ENCODE results near the gene WLS.
"Not testable (repeated sequence)": the region's sequence is repeated elsewhere in the genome, so short reads cannot be mapped to it uniquely, and the experiment has no call there.

WLS gene

GRCh38 chr1:68269637-68270430 lies 37.5 kb upstream of the WLS start:
- Histone ChIP-seq H3K79me2 (ENCODE audit: insufficient read depth, low read depth) (no peaks in the 10 kb centered on the region), H4K20me1 (ENCODE audit: insufficient read depth) (no peaks in the 10 kb centered on the region), H3K4me2 (no peak overlapping the region), H3K4me3 (IDR thresholded peaks at IDR 0.05; ENCODE audit: insufficient read depth, low read depth, low read length) (no peak overlapping the region), H3K36me3 (ENCODE audit: insufficient read depth) (no peaks in the 10 kb centered on the region), H3K9ac (no peak overlapping the region), H3K4me1 (ENCODE audit: low read depth, poor library complexity, severe bottlenecking) (no peaks in the 10 kb centered on the region), H2AFZ (ENCODE audit: low read depth) (no peak overlapping the region), H3K27ac (no peak overlapping the region), H3K27me3 (ENCODE audit: insufficient read depth, low read depth) (no peaks in the 10 kb centered on the region)
- TF ChIP-seq CTCF (conservative IDR thresholded peaks at IDR 0.05; ENCODE audit: low read depth, low read length), result no peak

DNA sequence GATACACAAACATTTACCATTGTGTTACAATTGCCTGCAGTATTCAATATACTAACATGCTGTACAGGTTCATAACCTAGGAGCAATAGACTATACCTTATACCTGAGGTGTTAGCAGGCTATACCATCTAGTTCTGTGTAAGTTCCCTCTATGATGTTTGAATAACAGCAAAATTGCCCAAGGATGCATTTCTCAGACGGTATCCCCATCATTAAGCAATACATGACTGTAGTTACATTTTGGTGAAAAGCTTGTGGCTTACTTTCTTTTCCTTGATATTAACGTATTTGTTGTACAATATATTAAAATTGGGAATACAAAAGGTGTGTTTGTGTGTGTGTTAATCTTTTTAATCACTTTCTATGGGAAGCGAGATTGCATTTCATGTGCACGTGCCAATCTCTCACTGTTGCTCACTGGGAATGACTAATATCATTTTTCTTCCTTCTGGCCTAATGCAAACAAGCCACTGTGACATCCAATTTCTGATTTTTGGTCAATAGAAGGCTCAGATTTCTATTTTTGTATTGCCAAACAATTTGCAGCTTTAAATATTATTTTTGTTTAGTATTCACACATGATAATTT lies 36.7 kb upstream of the WLS start:
- no peak overlapping the region for H3K27ac ChIP-seq
- TF ChIP-seq CTCF (conservative IDR thresholded peaks at IDR 0.05; ENCODE audit: low read depth, low read length), result no peak
- H3K4me2 ChIP-seq, result no peak overlapping the region

DNA sequence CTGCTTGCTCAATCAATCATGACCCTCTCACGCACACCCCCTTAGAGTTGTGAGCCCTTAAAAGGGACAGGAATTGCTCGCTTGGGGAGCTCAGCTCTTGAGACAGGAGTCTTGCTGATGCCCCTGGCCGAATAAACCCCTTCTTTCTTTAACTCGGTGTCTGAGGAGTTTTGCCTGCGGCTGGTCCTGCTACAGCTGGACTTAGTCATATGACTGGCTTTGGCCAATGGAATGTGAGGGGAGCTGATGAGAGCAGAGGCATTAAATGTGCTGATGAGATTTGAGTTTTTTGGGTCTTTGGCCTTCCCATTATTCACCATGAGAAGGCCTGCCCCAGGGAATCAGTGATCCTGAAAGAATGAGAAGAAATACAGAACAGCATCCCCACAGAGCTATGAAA lies 24.5 kb upstream of the WLS start:
- H4K20me1 ChIP-seq (ENCODE audit: insufficient read depth); H3K27ac ChIP-seq; H3K79me2 ChIP-seq (ENCODE audit: insufficient read depth, low read depth); H3K27me3 ChIP-seq (ENCODE audit: insufficient read depth, low read depth); H3K4me2 ChIP-seq; H3K4me3 ChIP-seq (IDR thresholded peaks at IDR 0.05; ENCODE audit: insufficient read depth, low read depth, low read length); H3K9ac ChIP-seq; H2AFZ ChIP-seq (ENCODE audit: low read depth); H3K36me3 ChIP-seq (ENCODE audit: insufficient read depth): not testable (repeated sequence)
- H3K4me1 ChIP-seq (ENCODE audit: low read depth, poor library complexity, severe bottlenecking), result peaks cover 10% of the 10 kb centered on the region

More for the DNA sequence above, 36.7 kb upstream of the WLS start:
- Histone ChIP-seq H3K9ac (no peak overlapping the region), H3K27me3 (ENCODE audit: insufficient read depth, low read depth) (no peaks in the 10 kb centered on the region), H3K4me3 (IDR thresholded peaks at IDR 0.05; ENCODE audit: insufficient read depth, low read depth, low read length) (no peak overlapping the region), H3K79me2 (ENCODE audit: insufficient read depth, low read depth) (no peaks in the 10 kb centered on the region), H4K20me1 (ENCODE audit: insufficient read depth) (no peaks in the 10 kb centered on the region), H2AFZ (ENCODE audit: low read depth) (no peak overlapping the region), H3K4me1 (ENCODE audit: low read depth, poor library complexity, severe bottlenecking) (no peaks in the 10 kb centered on the region), H3K36me3 (ENCODE audit: insufficient read depth) (no peaks in the 10 kb centered on the region)

GRCh38 chr1:68255301-68255700 lies 23.0 kb upstream of the WLS start:
- no peaks in the 10 kb centered on the region for H4K20me1 ChIP-seq (ENCODE audit: insufficient read depth)
- no peak overlapping the region for H3K27ac ChIP-seq
- H3K27me3 ChIP-seq (ENCODE audit: insufficient read depth, low read depth), result no peaks in the 10 kb centered on the region
- TF ChIP-seq CTCF (conservative IDR thresholded peaks at IDR 0.05; ENCODE audit: low read depth, low read length), result no peak
- no peak overlapping the region for H2AFZ ChIP-seq (ENCODE audit: low read depth)
- H3K36me3 ChIP-seq (ENCODE audit: insufficient read depth), result no peaks in the 10 kb centered on the region
- H3K9ac ChIP-seq, result no peak overlapping the region
- H3K79me2 ChIP-seq (ENCODE audit: insufficient read depth, low read depth), result no peaks in the 10 kb centered on the region
- no peak overlapping the region for H3K4me3 ChIP-seq (IDR thresholded peaks at IDR 0.05; ENCODE audit: insufficient read depth, low read depth, low read length)
- peaks cover 10% of the 10 kb centered on the region for H3K4me1 ChIP-seq (ENCODE audit: low read depth, poor library complexity, severe bottlenecking)
- no peak overlapping the region for H3K4me2 ChIP-seq

DNA sequence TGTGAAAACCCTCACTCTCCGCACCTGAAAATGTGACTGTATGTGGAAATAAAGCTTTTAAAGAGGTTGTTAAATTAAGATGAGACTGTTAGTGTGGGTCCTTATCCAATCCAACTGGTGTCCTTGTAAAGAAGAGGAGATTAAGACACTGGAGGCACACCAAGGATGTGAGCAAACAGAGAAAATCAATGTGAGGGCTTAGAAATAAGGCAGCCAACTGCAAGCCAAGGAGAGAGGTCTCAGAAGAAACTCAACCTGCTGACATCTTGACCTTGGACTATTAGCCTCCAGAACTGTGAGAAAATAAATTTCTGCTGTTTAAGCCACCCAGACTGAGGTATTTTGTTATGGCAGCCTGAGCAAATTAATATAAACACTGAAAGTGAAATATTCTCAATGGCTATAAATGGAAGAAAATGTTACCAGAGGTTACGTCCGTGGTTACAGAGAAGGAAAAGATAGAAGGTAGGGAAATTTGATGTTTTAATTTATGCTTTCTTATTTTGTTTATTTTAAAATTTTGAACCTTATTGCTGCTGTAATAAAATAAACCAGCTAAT lies 22.4 kb upstream of the WLS start:
- no peak overlapping the region for H3K4me2 ChIP-seq
- peaks cover 10% of the 10 kb centered on the region for H3K4me1 ChIP-seq (ENCODE audit: low read depth, poor library complexity, severe bottlenecking)
- no peaks in the 10 kb centered on the region for H3K27me3 ChIP-seq (ENCODE audit: insufficient read depth, low read depth)
- no peaks in the 10 kb centered on the region for H4K20me1 ChIP-seq (ENCODE audit: insufficient read depth)
- H3K36me3 ChIP-seq (ENCODE audit: insufficient read depth), result no peaks in the 10 kb centered on the region
- H3K79me2 ChIP-seq (ENCODE audit: insufficient read depth, low read depth), result no peaks in the 10 kb centered on the region
- TF ChIP-seq CTCF (conservative IDR thresholded peaks at IDR 0.05; ENCODE audit: low read depth, low read length), result no peak
- H3K9ac ChIP-seq, result no peak overlapping the region
- H2AFZ ChIP-seq (ENCODE audit: low read depth), result no peak overlapping the region
- no peak overlapping the region for H3K27ac ChIP-seq
- no peak overlapping the region for H3K4me3 ChIP-seq (IDR thresholded peaks at IDR 0.05; ENCODE audit: insufficient read depth, low read depth, low read length)
